Middle frontal gyrus (tissue), 1 donor: ENCODE results near the gene SCAP.

Source experiments
- DNase-seq: peaks from one replicate; pipeline ENCODE4 v3.0.0-alpha.2; 2015; ENCODE audit warnings: low spot score; ENCODE audit errors: extremely low spot score

The SCAP gene

GRCh38 chr3:47366833-47367232, 108.9 kb downstream of the SCAP start:
- no peak for DNase-seq

- DNase-seq: no peak
Measured at GRCh38 chr3:47365213-47366153, 110.3 kb downstream of the SCAP start.
